ENCODE data around the gene RNF183. TPM values are rescaled to one million over a fixed set of nuclear protein-coding genes. Genes with fewer than 3 reads are reported as not detected.
A peak's percentile ranks its signal among the peaks of the same experiment; 100 is the strongest.

Gene RNF183
- polyA plus RNA-seq, 3 donors: not detected

- Histone ChIP-seq H2AFZ (ENCODE audit: insufficient read depth, low read depth, low read length, poor library complexity, severe bottlenecking) (no peak overlapping the region), H3K9ac (ENCODE audit: insufficient read depth, low read length, poor library complexity, severe bottlenecking) (no peak overlapping the region), H4K20me1 (ENCODE audit: insufficient read depth, low read length) (no peaks in the 10 kb centered on the region), H3K27me3 (ENCODE audit: control insufficient read depth in 2 of 2, insufficient read depth in 2 of 2, low read length in 2 of 2) (no peaks in the 10 kb centered on the region), H3K4me1 (ENCODE audit: control insufficient read depth in 1 of 2, insufficient read depth in 2 of 2, low read length in 2 of 2) (no peaks in the 10 kb centered on the region), H3K79me2 (ENCODE audit: insufficient read depth, low read length) (no peaks in the 10 kb centered on the region), H3K27ac (ENCODE audit: low read depth in 1 of 2, low read length in 2 of 2) (no peak overlapping the region), H3K4me3 (replicated peaks in 1 of 3; ENCODE audit: low read depth in 2 of 3, low read length in 3 of 3) (no peak overlapping the region), H3K36me3 (replicated peaks in 1 of 2; ENCODE audit: control insufficient read depth in 1 of 2, insufficient read depth in 2 of 2, low read length in 2 of 2) (no peaks in the 10 kb centered on the region), H3K4me2 (replicated peaks; ENCODE audit: extremely low read depth, low read length, poor library complexity, severe bottlenecking) (no peak overlapping the region), H3K9me3 (replicated peaks in 1 of 2; ENCODE audit: control insufficient read depth in 1 of 2, insufficient read depth in 1 of 2, low read length in 2 of 2) (no peaks in the 10 kb centered on the region)
- Mint-ChIP-seq H3K4me3 (no peak overlapping the region), H3K36me3 (no peaks in the 10 kb centered on the region), H3K27me3 (ENCODE audit: low read depth in 3 of 3) (no peaks in the 10 kb centered on the region), H3K27ac (peak overlapping the region in 1 of 7 donors; percentile 17), H3K4me1 (no peaks in the 10 kb centered on the region), H3K9me3 (peaks cover 0 to 2% (median 0%) of the 10 kb centered on the region in 7 donors)
- DNase-seq: no peak
- intact Hi-C loops (cut with micrococcal nuclease): no loop called here
- TF ChIP-seq CTCF (IDR thresholded peaks at IDR 0.05): no peak
- 100% methylated on average over 1 of the region's 2 CpGs for WGBS (ENCODE audit: insufficient coverage)
Observed at GRCh38 chr9:113317777-113318176, 14.6 kb upstream of the RNF183 start.

GRCh38 chr9:113316030-113316429 is 12.9 kb upstream of the RNF183 start:
- Histone ChIP-seq H3K9me3 (replicated peaks in 1 of 2; ENCODE audit: control insufficient read depth in 1 of 2, insufficient read depth in 1 of 2, low read length in 2 of 2) (no peaks in the 10 kb centered on the region), H2AFZ (ENCODE audit: insufficient read depth, low read depth, low read length, poor library complexity, severe bottlenecking) (no peak overlapping the region), H3K4me1 (ENCODE audit: control insufficient read depth in 1 of 2, insufficient read depth in 2 of 2, low read length in 2 of 2) (no peaks in the 10 kb centered on the region), H3K36me3 (replicated peaks in 1 of 2; ENCODE audit: control insufficient read depth in 1 of 2, insufficient read depth in 2 of 2, low read length in 2 of 2) (no peaks in the 10 kb centered on the region), H3K79me2 (ENCODE audit: insufficient read depth, low read length) (no peaks in the 10 kb centered on the region), H3K27me3 (ENCODE audit: control insufficient read depth in 2 of 2, insufficient read depth in 2 of 2, low read length in 2 of 2) (no peaks in the 10 kb centered on the region), H4K20me1 (ENCODE audit: insufficient read depth, low read length) (no peaks in the 10 kb centered on the region), H3K27ac (ENCODE audit: low read depth in 1 of 2, low read length in 2 of 2) (no peak overlapping the region), H3K4me3 (replicated peaks in 1 of 3; ENCODE audit: low read depth in 2 of 3, low read length in 3 of 3) (no peak overlapping the region), H3K9ac (ENCODE audit: insufficient read depth, low read length, poor library complexity, severe bottlenecking) (no peak overlapping the region), H3K4me2 (replicated peaks; ENCODE audit: extremely low read depth, low read length, poor library complexity, severe bottlenecking) (no peak overlapping the region)
- DNase-seq: no peak
- 96% methylated on average over 3 of the region's 4 CpGs for WGBS (ENCODE audit: insufficient coverage)
- H3K9me3 Mint-ChIP-seq: peaks cover 0 to 2% (median 0%) of the 10 kb centered on the region in 7 donors
- no peaks in the 10 kb centered on the region for H3K27me3 Mint-ChIP-seq (ENCODE audit: low read depth in 3 of 3)
- TF ChIP-seq CTCF (IDR thresholded peaks at IDR 0.05): no peak
- no peaks in the 10 kb centered on the region for H3K36me3 Mint-ChIP-seq
- no peaks in the 10 kb centered on the region for H3K4me1 Mint-ChIP-seq
- intact Hi-C loops (cut with micrococcal nuclease): no loop called here
- H3K27ac Mint-ChIP-seq: peak overlapping the region in 1 of 7 donors; percentile 33
- H3K4me3 Mint-ChIP-seq: no peak overlapping the region
